HG02885 (cell line): ENCODE data around the gene SPRR5.

ENCODE experiments used
- ATAC-seq: cut with Tn5 transposase; IDR thresholded peaks from one replicate; pipeline ENCODE4 v1.9.1; 2021; ENCODE audit warnings: mild to moderate bottlenecking; ENCODE audit not compliant: unreplicated experiment, poor library complexity

SPRR5 gene

DNA sequence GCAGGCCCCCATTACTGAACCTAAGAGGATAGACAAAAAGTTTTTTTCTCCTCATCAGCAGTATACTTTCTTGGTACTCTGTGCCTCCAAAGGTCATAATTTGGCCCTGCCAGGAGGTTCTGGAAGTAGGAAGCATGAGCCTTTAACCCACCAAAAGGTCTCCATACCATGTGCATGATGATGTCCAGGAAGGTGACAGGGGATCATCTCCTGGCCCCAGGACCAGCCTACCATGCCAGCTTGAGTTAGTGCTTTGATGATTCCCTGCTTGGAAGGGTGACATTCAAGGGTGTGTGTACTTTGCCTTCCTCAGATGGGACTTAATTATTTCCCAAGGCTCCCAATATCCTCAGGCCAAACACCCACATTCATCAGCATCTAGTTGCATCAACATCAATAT is 30.6 kb downstream of the SPRR5 start:
- no peak for ATAC-seq

DNA sequence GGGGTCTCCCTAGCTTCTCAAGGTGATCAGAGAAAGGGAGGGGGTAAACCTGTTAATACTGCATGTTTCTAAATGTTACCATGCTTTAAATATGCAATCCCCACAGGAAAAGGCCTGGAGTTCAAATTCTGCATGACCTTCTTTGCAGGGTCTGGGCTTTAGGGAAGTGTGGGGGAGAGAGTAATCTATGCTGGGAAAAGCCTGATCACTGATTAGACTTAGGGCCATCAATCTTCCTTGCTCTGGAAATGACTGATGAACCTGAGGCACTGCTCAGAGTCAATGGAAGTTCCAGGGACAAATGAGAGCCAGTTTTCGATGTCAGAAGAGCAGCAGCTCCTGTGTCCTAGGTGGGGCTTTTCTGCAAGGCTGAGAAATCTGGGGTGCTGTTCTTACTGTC is 33.7 kb downstream of the SPRR5 start:
- no peak for ATAC-seq

DNA sequence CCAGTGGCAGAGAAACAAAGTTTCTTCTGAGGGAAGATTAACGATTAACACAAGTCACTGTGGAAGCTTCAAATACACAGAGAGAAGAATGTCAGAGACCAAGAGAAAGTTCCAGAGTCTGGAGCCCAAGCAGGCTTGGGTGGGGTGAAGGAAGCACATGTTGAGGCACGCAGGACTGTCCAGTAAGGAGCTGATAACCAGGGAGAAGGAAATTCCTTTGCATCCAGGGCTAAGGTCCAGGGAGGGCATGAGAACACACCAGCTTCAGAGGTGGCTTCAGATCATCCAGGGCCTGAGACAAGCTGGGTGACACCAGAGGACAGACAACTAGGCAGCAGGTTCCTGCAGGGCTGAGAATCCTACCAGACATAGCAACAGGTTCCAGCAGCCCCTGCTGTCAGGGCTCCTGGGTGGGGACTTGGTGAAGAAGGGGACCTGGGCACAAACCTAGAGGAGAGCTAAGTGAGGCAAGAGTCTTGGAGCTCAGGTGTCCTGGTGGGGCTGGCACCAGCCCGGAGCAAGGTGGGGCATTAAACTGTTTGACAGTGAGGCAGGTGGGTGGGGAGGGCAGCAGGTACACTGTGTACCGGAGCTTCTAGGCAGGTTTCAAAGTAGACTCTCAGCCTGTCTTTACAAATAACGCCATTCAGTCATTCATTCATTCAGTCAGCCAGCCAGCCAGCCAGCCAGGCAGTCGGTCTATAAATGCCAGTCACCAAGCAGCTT is 34.3 kb downstream of the SPRR5 start:
- ATAC-seq = no peak

DNA sequence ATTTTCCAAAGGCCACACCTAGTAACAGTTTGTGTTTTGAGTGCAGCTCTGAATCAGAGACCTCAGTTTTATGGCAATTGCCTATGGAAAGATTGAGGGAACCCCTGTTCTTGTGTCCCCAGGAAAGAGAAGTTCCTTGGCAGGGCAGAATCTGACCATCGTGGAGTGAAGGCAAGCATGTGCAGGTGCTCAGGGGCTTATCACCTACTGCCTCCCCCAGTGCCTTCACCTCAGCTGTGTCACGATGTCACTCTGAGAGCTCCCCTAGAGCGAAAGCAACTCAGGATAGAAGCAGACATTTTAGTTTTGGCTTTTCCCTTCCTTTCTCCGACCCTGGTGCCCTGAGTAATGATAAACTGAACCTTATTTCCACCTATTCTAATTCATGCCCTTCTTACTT is 35.1 kb downstream of the SPRR5 start:
- ATAC-seq = no peak

DNA sequence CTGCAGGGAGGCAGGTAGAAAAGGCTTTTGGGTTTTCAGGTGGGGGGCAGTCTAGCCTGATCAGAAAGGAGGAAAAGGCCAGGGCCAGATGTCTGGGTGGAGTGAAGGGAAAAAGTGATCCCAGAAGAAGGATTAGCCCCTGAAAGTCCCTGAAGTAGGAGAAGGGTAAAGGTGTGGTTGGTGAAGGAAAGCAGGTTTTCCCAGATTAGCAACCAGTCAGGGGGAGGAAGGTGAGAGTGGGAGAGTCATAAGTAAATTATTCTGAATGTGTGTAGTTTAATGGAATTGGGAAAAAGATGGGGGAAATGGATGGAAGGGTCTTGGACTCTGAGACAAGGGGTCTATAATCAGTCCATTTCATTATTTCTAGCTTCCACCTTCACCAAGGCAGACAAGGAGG is 36.2 kb downstream of the SPRR5 start:
- ATAC-seq = no peak

DNA sequence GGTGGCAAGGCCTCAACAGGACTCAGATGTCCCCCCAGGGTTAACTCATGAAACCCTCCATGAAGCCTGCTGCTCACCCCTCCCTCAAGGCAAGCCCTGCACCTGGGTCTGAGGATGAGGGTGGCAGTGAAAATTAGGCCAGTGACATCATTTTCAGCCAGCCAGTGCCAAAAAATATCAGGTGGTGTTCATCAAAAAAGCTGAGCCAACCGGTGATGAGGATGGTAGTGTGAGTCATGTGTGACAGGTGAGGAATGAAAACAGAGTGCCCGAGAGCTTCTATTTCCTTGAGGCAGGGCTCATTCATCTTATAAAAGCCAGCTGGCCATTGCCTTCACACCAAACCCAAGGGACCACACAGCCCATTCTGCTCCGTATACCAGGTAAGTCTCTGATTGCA is 36.7 kb downstream of the SPRR5 start, which contains the start of gene SPRR1A:
Gene SPRR1A, plus strand, starts transcription at position 339 of the 400 bp plus-strand sequence. CDS start 1,150 bp downstream, outside the sequence.
- no peak for ATAC-seq

DNA sequence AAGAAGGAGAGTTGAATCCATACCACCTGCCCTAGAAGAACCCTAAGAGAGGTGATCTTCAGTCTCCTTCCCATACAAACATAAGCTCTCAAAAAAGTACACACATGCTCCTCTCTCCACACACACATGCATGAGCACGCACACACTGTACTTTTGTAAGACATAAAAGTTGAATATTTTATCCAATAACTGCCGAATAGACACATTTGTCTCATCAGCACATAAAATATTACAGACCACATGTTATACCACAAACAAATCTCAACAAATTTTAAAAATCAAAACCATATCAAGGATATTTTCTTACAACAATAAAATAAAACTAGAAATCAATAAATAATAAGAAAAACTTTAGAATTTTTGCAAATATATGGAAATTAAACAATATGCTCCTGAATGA is 39.6 kb downstream of the SPRR5 start:
- ATAC-seq = no peak

DNA sequence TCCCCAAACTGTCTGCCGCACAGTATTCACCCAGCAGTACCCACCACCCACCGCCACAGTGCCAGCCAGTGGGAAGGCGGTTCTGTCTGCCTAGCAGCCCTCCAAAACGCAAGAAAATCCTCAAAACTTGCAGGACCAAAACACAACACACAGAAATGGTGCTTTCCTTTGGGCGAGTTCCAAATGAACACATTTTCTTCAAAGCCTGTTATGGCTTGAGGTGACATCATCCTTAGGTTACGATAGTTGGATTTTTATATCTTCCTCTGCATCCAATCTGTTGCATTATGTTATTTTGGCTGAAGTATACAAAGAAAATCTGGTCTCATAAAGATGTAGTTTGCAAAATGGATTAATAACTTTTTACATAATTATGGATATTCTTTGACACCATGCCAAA is 46.2 kb downstream of the SPRR5 start:
- ATAC-seq = no peak

DNA sequence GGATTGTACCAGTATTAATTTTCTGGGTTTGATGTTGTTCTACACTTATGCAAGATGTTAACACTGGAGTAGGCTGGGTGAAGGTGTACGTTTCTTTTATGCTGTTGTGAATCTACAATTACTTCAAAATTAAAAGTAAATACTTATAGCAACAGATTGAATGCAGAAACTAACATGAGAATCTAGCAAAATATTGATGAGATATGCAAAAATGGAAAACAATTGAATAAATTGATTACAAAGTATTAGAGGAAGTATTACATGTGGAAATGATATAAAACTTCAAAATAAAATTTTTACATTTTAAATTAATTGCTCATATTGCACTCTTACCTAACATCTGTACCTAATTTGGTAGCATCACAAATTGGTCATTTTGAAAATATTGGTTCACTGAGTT is 48.8 kb downstream of the SPRR5 start:
- no peak for ATAC-seq

DNA sequence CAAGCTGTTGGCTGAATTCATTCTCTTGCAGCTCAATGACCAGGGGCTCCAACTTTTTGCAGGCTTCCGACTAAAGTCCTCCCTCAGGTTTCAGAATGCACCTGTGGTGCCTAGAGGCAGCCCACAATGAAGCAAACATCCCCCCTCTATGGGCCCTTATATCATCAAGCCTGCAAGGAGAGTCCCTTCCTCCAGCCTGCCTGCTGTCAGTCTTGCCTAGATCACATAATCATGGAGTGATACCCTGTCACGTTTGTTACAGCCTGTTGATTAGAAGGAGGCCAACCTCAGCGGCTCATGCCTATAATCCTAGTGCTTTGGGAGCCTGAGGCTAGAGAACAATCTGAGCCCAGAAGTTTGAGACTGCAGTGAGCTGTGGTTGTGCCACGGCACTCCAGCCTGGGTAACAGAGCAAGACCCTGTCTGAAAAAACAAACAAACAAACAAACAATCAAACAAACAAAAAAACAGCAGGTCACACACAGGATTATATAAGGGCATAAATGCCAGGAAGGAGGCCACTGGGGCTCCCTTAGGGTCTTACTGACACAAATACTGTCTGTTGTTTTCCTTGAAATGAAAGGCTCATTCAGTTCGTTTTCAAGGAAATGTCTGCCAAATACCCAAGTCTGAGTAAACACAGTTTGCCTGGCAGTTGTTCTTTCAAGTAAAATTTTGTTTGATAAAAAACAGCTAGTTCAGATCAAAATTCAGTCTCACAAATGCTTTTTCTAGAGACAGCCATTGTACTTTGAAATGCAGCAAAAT is 49.8 kb downstream of the SPRR5 start:
- no peak for ATAC-seq

DNA sequence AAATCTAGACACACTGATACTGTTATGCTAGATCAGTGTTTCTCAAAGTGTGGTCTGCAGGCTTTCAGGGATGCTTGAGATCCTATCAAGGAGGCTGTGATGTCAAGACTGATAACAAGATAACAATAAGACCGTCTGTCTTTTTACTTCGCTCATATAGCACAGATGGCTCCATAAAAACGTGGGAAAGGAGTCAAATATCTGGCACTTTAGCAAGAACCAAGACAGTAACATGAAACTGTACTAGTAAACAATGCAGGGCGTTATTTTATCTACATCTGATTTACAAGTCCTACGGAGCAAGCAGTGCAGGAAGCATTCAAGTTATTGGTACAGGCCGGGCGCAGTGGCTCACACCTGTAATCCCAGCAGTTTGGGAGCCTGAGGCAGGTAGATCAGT is 50.9 kb downstream of the SPRR5 start:
- ATAC-seq = no peak

DNA sequence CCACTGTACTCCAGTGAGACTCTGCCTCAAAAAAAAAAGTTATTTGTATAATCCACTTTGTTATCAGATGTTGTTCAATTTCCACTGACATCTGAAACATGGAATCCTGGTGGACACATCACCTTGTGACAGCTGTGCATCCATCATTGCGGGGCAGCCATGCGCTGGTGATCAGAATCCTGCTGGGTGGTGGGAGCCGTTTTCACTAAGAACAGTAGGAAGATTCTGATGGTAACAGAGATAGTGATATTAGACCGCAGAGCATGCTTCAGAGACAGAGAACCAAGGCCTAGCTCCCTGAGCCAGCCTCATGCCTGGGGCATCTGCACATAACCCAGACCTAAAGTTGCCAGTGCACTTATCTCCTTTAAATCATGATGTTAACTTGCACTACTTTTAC is 51.5 kb downstream of the SPRR5 start:
- no peak for ATAC-seq
